ENCODE data around the gene SKIC2.
A peak's percentile ranks its signal among the peaks of the same experiment; 100 is the strongest.
"Not testable (repeated sequence)": the region's sequence is repeated elsewhere in the genome, so short reads cannot be mapped to it uniquely, and the experiment has no call there.

Gene SKIC2
- total RNA-seq = 165 to 228 reads per million in 2 donors

GRCh38 chr6:31958741-31959739 lies at the start of gene SKIC2, which contains the start of gene NELFE:
SKIC2 (plus strand) TSS chr6:31959175; CDS start chr6:31959193, 18 bp downstream.
NELFE (minus strand) TSS chr6:31958971; CDS start chr6:31958446, 525 bp downstream.
- DNase-seq = peak; percentile 94

- not testable (repeated sequence) for DNase-seq
Observed at GRCh38 chr6:31909298-31909697, 49.7 kb upstream of the SKIC2 start.

GRCh38 chr6:31911826-31912585 lies 47.0 kb upstream of the SKIC2 start:
- no peak for DNase-seq

DNA sequence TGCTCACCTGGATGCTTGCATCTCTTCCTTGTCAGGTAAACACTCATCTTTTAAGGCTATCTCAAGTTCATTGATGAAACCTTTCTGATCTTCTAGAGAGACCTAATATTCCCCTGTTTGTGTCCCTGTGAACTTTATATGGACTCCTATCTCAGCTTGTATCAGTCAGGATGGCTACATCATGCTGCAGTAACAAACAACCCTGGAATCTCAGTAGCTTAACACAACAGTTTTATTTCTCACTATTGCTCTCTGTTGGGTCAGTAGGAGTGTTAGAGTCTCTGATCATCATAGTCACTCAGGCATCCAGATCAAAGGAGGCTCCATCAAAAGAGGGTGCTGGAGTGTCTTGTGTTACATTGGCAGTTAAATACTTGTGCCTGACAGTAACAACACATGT lies 43.6 kb upstream of the SKIC2 start:
- DNase-seq = no peak

DNA sequence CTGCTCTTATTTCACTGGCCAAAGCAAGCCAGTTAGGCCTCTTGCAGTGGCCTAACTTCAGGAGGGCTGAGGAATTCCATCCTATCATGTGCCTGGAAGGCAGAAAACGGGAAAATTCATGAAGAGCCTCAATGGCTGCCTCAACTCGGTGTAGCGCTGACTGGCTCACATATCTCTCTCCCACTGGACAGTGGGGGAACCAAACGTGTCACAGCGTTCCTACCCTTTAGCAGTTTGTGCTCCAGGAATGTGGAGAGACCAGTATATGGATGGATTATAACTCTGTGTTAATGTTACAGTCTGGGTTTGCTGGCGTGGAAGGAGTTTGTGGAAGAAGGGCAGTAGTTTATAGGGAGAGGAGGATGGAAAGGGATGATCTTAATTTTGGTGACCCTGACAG lies 43.2 kb upstream of the SKIC2 start:
- DNase-seq = no peak

DNA sequence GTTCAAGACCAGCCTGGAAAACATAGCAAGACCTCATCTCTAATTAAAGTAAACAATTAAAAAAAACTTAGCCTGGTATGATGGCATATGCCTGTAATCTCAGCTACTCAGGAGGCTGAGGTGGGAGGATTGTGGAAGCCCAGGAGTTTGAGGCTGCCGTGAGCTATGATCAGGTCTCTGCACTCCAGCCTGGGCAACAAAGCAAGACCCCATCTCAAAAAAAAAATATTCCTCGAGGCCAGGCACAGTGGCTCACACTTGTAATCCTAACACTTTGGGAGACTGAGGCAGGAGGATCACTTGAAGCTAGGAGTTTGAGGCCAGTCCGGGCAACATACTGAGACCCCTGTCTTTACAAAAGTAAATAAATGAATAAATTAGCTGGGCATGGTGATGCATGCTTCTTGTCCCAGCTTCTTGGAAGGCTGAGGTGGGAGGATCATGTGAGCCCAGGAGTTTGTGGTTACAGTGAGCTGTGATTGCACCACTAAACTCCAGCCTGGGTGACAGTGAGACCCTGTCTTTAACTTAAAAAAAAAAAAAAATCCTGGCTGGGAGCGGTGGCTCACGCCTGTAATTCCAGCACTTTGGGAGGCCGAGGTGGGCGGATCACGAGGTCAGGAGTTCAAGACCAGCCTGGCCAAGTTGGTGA lies 40.8 kb upstream of the SKIC2 start:
- no peak for DNase-seq

DNA sequence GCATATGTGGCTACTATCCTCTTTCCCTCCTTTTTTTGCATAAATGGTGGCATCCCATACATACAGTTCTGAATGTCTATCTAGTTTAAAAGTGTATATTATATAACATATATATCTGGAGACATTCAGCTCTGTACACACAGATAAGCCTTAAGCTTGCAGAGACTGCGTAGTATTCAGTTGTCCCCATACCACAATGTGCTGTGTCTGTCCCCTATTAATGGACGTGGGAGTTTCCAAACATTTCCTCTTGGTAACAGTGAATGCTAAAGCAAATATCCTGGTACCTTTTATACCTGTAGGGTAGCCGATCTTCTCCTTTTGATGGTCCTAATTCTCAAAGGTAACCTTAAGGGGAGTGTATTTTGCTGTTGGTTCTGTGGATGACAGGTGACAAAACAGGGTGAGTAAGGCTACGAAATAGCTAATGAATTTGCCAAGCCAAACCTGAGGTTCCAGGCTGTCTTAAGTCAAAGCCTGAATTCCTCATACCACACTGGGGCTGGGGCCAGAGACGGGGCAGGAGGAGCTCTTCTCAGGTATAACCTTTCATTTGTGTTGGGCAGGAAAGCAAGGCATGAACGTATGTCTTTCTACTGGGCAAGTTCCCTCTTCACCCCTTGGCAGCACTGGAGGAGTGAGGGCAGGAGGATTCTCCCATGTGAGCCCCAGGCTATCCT lies 39.2 kb upstream of the SKIC2 start:
- no peak for DNase-seq

DNA sequence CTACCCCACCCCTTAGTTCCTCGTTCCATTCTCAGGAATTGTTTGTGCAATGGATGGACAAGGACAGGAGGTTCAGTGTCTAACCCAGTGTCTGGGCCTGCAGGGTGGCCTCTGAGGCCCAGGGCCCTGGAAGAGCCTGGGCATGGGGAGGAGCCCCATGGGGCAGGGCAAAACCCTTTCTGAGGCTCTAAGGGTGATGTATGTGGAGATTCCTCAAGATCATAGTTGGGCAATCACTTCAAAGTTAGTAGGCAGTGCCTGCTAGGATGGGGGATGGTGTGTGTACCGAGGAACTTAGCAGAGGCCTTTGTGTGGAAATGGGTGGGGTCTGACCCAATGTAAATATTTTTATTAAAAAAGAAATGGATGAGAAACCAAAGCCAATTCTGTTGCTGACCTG lies 38.2 kb upstream of the SKIC2 start:
- no peak for DNase-seq

- no peak for DNase-seq
Observed at GRCh38 chr6:31922942-31923341, 36.0 kb upstream of the SKIC2 start.

- DNase-seq = no peak
Observed at GRCh38 chr6:31927242-31927862, 31.6 kb upstream of the SKIC2 start, which contains the start of gene C2. C2 (plus strand) TSS chr6:31927717; CDS start chr6:31927753, 36 bp downstream.

- DNase-seq = no peak
Observed at GRCh38 chr6:31927863-31928671, 30.9 kb upstream of the SKIC2 start.

DNA sequence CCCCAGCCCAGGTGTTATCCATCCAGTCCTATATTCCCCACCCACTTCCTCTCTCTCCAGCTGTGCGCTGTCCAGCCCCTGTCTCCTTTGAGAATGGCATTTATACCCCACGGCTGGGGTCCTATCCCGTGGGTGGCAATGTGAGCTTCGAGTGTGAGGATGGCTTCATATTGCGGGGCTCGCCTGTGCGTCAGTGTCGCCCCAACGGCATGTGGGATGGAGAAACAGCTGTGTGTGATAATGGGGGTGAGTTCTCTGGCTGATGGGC lies 30.4 kb upstream of the SKIC2 start:
- no peak for DNase-seq

- DNase-seq = no peak
Observed at GRCh38 chr6:31930962-31931361, 28.0 kb upstream of the SKIC2 start.

DNA sequence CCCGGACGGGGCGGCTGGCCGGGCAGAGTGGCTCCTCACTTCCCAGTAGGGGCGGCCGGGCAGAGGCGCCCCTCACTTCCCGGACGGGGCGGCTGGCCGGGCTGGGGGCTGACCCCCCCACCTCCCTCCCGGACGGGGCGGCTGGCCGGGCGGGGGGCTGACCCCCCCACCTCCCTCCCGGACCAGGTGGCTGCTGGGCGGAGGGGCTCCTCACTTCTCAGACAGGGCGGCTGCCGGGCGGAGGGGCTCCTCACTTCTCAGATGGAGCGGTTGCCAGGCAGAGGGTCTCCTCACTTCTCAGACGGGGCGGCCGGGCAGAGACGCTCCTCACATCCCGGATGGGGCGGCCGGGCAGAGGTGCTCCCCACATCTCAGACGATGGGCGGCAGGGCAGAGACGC lies 26.8 kb upstream of the SKIC2 start:
- not testable (repeated sequence) for DNase-seq

DNA sequence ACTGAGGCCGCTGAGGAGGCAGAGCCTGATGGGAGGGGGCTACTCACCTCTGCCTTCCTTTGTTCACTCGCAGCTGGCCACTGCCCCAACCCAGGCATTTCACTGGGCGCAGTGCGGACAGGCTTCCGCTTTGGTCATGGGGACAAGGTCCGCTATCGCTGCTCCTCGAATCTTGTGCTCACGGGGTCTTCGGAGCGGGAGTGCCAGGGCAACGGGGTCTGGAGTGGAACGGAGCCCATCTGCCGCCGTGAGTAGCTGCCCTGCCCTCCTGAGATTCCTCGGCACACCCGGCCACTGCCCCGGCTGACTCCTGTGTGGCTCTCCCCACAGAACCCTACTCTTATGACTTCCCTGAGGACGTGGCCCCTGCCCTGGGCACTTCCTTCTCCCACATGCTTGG lies 25.4 kb upstream of the SKIC2 start:
- DNase-seq = no peak

- DNase-seq = no peak
Observed at GRCh38 chr6:31935021-31935420, 24.0 kb upstream of the SKIC2 start.

DNA sequence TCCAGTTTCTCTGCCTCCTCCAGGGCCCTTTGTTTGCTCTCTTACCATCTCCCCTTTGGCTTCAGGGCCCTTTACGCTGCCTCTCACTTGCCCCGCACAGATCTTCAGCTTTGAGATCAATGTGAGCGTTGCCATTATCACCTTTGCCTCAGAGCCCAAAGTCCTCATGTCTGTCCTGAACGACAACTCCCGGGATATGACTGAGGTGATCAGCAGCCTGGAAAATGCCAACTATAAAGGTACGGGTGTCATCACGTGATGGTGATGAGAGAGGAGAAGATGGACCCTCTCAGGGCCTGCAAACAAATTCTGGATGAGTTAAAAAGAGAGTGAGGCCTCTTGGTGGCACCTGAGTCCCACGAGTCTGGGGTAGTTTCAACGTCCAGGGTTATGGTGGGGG lies 23.2 kb upstream of the SKIC2 start:
- no peak for DNase-seq

- DNase-seq = no peak
Observed at GRCh38 chr6:31940256-31940664, 18.7 kb upstream of the SKIC2 start.

GRCh38 chr6:31943742-31944141 lies 15.2 kb upstream of the SKIC2 start:
- no peak for DNase-seq

- DNase-seq = no peak
Observed at GRCh38 chr6:31945154-31945506, 13.8 kb upstream of the SKIC2 start.

Measured in activated gamma-delta T cell (primary cell).